RWPE1 (cell line): Measurements from ENCODE around the gene SRD5A3.

Experiments
- CTCF ChIA-PET: fragments of 350-600 bp; sonication (Branson Sonifier 250); formaldehyde crosslinking; extraction: SDS; loops from one replicate; lab custom pipeline; 2021; lab: Yijun Ruan, JAX
- POLR2A ChIA-PET: fragments of 400-600 bp; formaldehyde crosslinking; extraction: SDS; loops from one replicate; lab custom pipeline; 2020; ENCODE audit warnings: antibody characterized with exemption; ENCODE audit not compliant: low non-redundant PET; lab: Yijun Ruan, JAX
- DNase-seq: peaks from one replicate; pipeline ENCODE4 v3.0.0; 2012; ENCODE audit warnings: low spot score
- H3K27ac ChIP-seq: fragments of 450-650 bp; 2 replicates; pipeline ENCODE4 v1.5.1; 2017
- TF ChIP-seq, protein P1 (sequence below): fragments of 450-650 bp; conservative IDR thresholded peaks from 2 replicates; pipeline ENCODE4 v1.5.1; 2017; ENCODE audit warnings: low read depth, mild to moderate bottlenecking

SRD5A3 gene

DNA sequence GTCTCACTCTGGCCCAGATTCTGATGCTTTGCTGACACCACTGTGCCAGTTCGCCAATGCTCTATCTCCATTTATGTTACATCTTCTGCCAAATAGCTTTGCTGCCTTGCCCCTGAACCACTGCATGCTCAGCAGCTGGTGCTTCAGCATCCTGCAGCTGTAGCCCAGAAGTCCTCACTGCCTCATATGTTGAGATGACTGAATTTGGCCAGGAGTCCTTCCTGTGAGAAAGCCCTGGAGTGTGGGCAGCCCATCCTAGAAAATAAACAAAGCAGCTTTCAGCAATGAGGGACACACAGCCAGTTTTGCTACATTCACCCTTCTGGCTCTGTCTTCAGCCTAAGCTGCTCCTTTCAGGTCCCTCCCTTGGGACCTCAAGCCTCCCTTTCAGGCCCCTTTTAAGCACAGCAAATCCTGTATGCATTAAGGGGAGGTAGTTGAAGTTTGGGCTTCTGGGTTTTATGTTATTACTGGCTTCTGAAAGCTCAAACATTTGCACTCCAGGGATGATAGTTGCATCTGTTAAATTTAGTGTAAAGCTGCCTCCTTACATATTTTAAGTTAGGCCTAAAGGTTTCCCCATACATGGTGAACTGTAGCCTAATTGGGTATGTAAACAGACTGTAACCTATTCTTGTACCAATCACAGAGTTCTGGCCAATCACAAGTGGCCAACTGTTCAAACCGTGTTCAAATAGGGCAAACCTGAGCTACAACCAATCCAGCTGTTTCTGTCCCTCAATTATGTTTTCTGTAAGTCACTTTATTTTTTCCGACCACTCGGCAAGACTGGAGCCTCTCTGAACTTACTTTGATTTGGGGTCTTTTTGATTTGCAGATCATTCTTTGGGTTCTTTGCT is 47.6 kb downstream of the SRD5A3 start:
- POLR2A ChIA-PET: interaction anchor here (1.0 kb wide), 1 partner anchor 39 kb away, joined by 4 read pairs; no protein-coding TSS in a partner anchor
- DNase-seq: no peak
- CTCF ChIA-PET: no interaction called here
- peak overlapping the region; percentile 13; the same call in 1 of the 2 replicates for H3K27ac ChIP-seq
- TF ChIP-seq, protein P1, sequence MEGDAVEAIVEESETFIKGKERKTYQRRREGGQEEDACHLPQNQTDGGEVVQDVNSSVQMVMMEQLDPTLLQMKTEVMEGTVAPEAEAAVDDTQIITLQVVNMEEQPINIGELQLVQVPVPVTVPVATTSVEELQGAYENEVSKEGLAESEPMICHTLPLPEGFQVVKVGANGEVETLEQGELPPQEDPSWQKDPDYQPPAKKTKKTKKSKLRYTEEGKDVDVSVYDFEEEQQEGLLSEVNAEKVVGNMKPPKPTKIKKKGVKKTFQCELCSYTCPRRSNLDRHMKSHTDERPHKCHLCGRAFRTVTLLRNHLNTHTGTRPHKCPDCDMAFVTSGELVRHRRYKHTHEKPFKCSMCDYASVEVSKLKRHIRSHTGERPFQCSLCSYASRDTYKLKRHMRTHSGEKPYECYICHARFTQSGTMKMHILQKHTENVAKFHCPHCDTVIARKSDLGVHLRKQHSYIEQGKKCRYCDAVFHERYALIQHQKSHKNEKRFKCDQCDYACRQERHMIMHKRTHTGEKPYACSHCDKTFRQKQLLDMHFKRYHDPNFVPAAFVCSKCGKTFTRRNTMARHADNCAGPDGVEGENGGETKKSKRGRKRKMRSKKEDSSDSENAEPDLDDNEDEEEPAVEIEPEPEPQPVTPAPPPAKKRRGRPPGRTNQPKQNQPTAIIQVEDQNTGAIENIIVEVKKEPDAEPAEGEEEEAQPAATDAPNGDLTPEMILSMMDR: no peak

DNA sequence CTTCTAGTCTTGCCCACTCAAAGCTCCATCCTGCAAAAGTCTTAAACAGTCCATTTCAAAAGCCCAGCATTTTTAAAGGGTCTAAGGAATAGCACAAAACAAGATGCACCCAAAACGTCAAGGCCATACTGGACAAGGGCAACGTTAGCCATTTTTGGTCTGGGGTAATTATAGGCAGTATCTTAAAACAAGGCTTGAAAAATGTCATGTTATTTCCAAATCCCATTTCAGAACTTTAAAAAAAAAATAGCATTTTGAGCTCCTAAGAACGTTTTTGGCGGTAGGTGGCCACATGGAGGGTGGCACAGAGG is 49.1 kb downstream of the SRD5A3 start:
- CTCF ChIA-PET: interaction anchor here (0.6 to 1.5 kb wide), 4 partner anchors 49 to 631 kb away, joined by 4 to 6 read pairs (median 6); partner anchors contain the start of gene SRD5A3
- no peak for DNase-seq
- POLR2A ChIA-PET: interaction anchor here (0.5 to 0.7 kb wide), 4 partner anchors 45 to 214 kb away, joined by 3 to 8 read pairs (median 6); no protein-coding TSS in a partner anchor
- TF ChIP-seq, protein P1: 0 out of 2 replicates have a peak, but pooled peaks have one; percentile 10
- peak overlapping the region; percentile 92 for H3K27ac ChIP-seq

DNA sequence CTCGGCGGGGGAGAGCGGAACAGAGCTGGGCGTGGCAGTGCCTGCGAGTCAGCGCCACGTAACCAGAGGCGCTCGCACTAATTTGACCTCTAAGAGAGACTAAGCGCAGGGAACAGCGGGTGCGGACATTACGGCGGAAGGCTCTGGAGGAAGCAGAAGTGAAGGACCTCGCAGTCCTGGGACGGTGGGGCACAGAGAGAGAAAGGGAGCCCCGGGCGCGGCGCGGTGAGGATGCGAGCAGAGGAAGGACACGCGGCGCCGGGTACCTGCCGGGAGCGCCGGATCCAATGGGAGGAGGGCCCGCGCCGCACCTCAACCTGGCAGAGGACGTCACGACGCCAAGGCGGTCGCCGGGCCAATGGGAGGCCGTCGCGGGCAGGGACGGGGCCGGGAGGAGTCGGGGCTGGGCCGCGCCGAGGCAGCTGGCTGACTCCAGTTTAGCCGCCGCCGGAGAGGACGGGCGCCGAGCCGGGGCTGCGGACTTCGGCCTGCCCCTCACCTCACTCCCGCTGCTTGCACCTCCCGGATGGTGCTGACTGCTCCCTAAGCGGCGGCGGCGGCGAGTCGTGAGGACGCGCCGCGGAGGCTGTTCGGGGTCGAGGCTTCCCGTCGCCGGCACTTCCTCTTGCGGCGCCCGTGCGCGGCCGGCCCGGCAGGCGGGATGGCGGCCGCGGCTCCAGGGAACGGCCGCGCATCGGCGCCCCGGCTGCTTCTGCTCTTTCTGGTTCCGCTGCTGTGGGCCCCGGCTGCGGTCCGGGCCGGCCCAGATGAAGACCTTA is 49.7 kb downstream of the SRD5A3 start, which contains the start of gene TMEM165:
Gene TMEM165, plus strand, starts transcription at position 429 of the 779 bp plus-strand sequence. Its CDS starts 233 bp downstream, at position 662.
- ChIA-PET CTCF (interaction anchor here (0.7 to 4.1 kb wide), 4 partner anchors 49 to 425 kb away, joined by 6 to 21 read pairs (median 6); partner anchors contain the start of gene SRD5A3), POLR2A (interaction anchor here (0.6 to 1.0 kb wide), 4 partner anchors 45 to 150 kb away, joined by 3 to 8 read pairs (median 4); no protein-coding TSS in a partner anchor)
- peak within 1 kb of the TSS; percentile 92 for H3K27ac ChIP-seq
- DNase-seq: peak; percentile 91
- TF ChIP-seq, protein P1: no peak

DNA sequence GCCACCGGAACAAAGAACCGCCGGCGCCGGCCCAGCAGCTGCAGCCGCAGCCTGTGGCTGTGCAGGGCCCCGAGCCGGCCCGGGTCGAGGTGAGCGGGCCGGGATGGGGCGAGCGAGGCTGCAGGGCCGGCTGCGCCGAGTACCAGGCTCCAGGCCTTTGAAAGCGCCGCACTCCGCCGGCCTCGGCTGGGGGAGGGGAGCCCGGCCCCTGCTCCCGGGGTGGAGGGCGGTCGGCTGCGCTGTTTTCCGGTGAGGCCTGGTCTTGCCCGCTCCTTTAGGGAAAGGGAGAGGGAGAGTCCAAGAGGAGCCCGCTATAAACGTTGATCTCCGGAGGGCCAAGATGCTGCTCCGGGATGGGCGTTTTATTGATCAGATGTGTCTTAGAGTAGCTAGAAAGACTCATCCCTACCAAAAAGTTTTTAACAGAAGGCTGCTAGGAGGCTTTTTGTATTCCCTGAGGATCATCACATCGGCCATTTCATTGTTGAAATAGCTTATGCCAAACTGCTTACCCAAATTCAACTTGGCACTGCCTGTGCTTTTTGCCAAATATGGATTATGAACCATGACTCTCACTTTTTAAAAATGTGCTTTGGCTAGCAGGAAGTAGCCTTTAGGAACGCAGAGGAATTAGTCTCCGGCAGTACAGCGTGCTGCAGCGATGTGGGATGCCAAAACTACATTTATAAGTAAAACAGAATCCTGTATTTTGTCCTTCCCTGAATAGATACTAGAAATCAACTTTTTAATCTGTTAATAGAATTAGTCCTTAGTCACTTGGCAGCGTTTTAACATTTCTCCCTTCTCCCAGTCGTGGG is 50.5 kb downstream of the SRD5A3 start:
- peak; percentile 48 for DNase-seq
- CTCF ChIA-PET: interaction anchor here (0.6 to 4.1 kb wide), 3 partner anchors 50 to 425 kb away, joined by 3 to 21 read pairs (median 6); partner anchors contain the start of gene SRD5A3
- POLR2A ChIA-PET: interaction anchor here (1.0 kb wide), 1 partner anchor 149 kb away, joined by 4 read pairs; no protein-coding TSS in a partner anchor
- H3K27ac ChIP-seq: peak overlapping the region; percentile 92
- TF ChIP-seq, protein P1: no peak

DNA sequence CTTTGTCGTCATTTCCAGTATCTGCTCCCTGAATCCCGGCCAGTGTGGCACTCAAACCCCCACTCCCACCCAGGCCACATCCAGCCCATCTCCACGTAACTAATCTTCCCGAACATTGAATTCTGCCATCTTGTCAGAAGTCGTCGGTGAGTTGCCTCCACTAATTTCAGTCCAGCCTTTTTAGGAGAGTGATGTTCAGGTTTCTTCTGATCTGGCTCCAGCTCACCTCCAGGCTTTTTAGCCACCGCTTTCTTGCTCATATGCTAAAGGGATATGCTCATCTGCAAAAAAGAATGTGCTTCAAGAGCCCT is 51.0 kb downstream of the SRD5A3 start:
- no peak for DNase-seq
- CTCF ChIA-PET: interaction anchor here (0.6 to 4.1 kb wide), 2 partner anchors 51 to 318 kb away, joined by 3 to 21 read pairs; partner anchors contain the start of gene SRD5A3
- POLR2A ChIA-PET: interaction anchor here (1.0 kb wide), 1 partner anchor 149 kb away, joined by 4 read pairs; no protein-coding TSS in a partner anchor
- TF ChIP-seq, protein P1: no peak
- peak overlapping the region; percentile 92 for H3K27ac ChIP-seq
